Measurements from ENCODE around the gene RNU11. TPM values are rescaled to one million over a fixed set of nuclear protein-coding genes. Genes with fewer than 3 reads are reported as not detected.
"Not testable (repeated sequence)": the region's sequence is repeated elsewhere in the genome, so short reads cannot be mapped to it uniquely, and the experiment has no call there.

Gene RNU11
- total RNA-seq, 2 experiments from 2014 or later, result not detected

- no peak for DNase-seq
- H3K4me1 Mint-ChIP-seq, result no peaks in the 10 kb centered on the region
- H3K27ac Mint-ChIP-seq, result no peak overlapping the region
- H3K36me3 Mint-ChIP-seq, result peaks cover 3% of the 10 kb centered on the region
- no peak overlapping the region for H3K4me3 Mint-ChIP-seq
- no peaks in the 10 kb centered on the region for H3K9me3 Mint-ChIP-seq
- no peaks in the 10 kb centered on the region for H3K27me3 Mint-ChIP-seq
Observed at GRCh38 chr1:28682840-28683239, 34.4 kb downstream of the RNU11 start.

GRCh38 chr1:28684937-28685336 lies 36.5 kb downstream of the RNU11 start:
- H3K36me3 Mint-ChIP-seq, result peaks cover 3% of the 10 kb centered on the region
- H3K9me3 Mint-ChIP-seq, result no peaks in the 10 kb centered on the region
- no peaks in the 10 kb centered on the region for H3K27me3 Mint-ChIP-seq
- H3K4me1 Mint-ChIP-seq, result peaks cover 2% of the 10 kb centered on the region
- no peak overlapping the region for H3K4me3 Mint-ChIP-seq
- DNase-seq, result no peak
- H3K27ac Mint-ChIP-seq, result no peak overlapping the region

- H3K27me3 Mint-ChIP-seq, H3K27ac Mint-ChIP-seq, H3K9me3 Mint-ChIP-seq, H3K4me3 Mint-ChIP-seq, H3K4me1 Mint-ChIP-seq, DNase-seq: not testable (repeated sequence)
- H3K36me3 Mint-ChIP-seq, result peaks cover 10% of the 10 kb centered on the region
Observed at GRCh38 chr1:28691627-28692026, 43.2 kb downstream of the RNU11 start.

Other genes with a start within 250 kb of the RNU11 start
- 100 to 1,000 TPM; 133 to 138 TPM for gene RCC1, start 142.6 kb upstream of the RNU11 start, total RNA-seq
- 10 to 100 TPM; 42.6 to 43.2 TPM for gene TRNAU1AP, start 95.5 kb upstream of the RNU11 start, total RNA-seq
- not detected for gene RAB42, start 56.3 kb upstream of the RNU11 start, total RNA-seq
- gene TAF12, start 5.5 kb upstream of the RNU11 start, total RNA-seq, result 10 to 100 TPM; 26.5 to 28.0 TPM
- 10 to 100 TPM; 25.3 to 26.6 TPM for gene GMEB1, start 20.2 kb downstream of the RNU11 start, total RNA-seq
- 100 to 1,000 TPM; 104 to 107 TPM for gene YTHDF2, start 88.3 kb downstream of the RNU11 start, total RNA-seq
- under 1 TPM in 1 of 2 experiments, not detected in 1; 0.02 TPM for gene OPRD1, start 163.6 kb downstream of the RNU11 start, total RNA-seq